Measurements from ENCODE around the gene FCER1G.
A peak's percentile ranks its signal among the peaks of the same experiment; 100 is the strongest.

Gene FCER1G

GRCh38 chr1:161189036-161189435 is 26.1 kb upstream of the FCER1G start:
- no peak for DNase-seq

GRCh38 chr1:161190962-161191521 is 24.1 kb upstream of the FCER1G start:
- no peak for DNase-seq

- no peak for DNase-seq
Observed at GRCh38 chr1:161191971-161192370, 23.1 kb upstream of the FCER1G start.

- DNase-seq = peak; percentile 69
Observed at GRCh38 chr1:161192476-161193465, 22.3 kb upstream of the FCER1G start.

- DNase-seq = no peak
Observed at GRCh38 chr1:161193561-161194235, 21.4 kb upstream of the FCER1G start.

- DNase-seq = no peak
Observed at GRCh38 chr1:161195171-161195570, 19.9 kb upstream of the FCER1G start.

GRCh38 chr1:161196111-161196510 is 19.0 kb upstream of the FCER1G start:
- DNase-seq = no peak

- DNase-seq = peak; percentile 89
Observed at GRCh38 chr1:161196521-161197451, 18.3 kb upstream of the FCER1G start.

GRCh38 chr1:161197560-161198193 is 17.4 kb upstream of the FCER1G start:
- no peak for DNase-seq

- DNase-seq = peak; percentile 80
Observed at GRCh38 chr1:161198194-161198896, 16.8 kb upstream of the FCER1G start.

GRCh38 chr1:161198897-161199431 is 16.1 kb upstream of the FCER1G start, which contains the start of gene ADAMTS4:
Gene ADAMTS4, minus strand, starts transcription at chr1:161199054. Its CDS starts 427 bp downstream, at chr1:161198627.
- peak; percentile 81 for DNase-seq

GRCh38 chr1:161199506-161200139 is 15.5 kb upstream of the FCER1G start:
- no peak for DNase-seq

- no peak for DNase-seq
Observed at GRCh38 chr1:161200421-161200991, 14.6 kb upstream of the FCER1G start.

- peak; percentile 67 for DNase-seq
Observed at GRCh38 chr1:161200992-161201835, 13.9 kb upstream of the FCER1G start.

- peak; percentile 97 for DNase-seq
Observed at GRCh38 chr1:161201836-161202712, 13.0 kb upstream of the FCER1G start, which contains the start of gene NDUFS2. Gene NDUFS2, plus strand, starts transcription at chr1:161202367. Its CDS starts 19 bp downstream, at chr1:161202386.

- DNase-seq = no peak
Observed at GRCh38 chr1:161206411-161207140, 8.5 kb upstream of the FCER1G start.

- no peak for DNase-seq
Observed at GRCh38 chr1:161207173-161207572, 7.9 kb upstream of the FCER1G start.
